ENCODE results near the gene KCNMA1. TPM values are rescaled to one million over a fixed set of nuclear protein-coding genes. Genes with fewer than 3 reads are reported as not detected.

KCNMA1 gene
- total RNA-seq, 1 experiment from 2014 or later, result 0.49 TPM

DNA sequence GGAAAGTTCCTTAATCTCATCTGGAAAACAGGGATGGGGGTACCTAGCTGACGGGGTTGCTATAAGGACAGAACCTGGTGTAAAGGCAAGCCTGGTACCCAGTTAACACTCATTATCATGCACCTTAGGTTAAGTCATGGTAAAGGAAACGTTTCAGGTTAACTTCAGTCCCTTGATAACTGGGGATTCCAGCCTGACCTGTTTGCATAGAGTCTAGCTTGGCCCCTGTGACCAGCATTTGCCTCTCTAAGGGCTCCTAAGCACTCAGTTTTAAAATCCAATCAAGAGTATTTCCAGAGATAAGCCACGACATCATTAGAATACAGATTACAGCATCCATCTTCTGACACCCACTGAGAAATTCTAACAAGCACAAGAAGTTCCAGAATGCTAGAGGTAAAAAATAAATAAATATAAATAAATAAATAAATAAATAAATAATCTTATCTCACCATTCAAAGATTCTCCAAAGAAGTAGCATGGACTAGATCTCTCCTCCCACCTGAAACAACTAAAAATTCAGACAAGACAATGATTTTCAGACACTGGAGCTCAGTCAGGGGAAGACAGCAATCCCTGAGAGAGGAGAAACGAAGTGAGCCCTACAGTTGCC is 184.6 kb downstream of the KCNMA1 start:
- no peaks in the 10 kb centered on the region for H4K20me1 ChIP-seq (ENCODE audit: insufficient read depth)
- CTCF ChIA-PET, result no interaction called here
- POLR2A ChIA-PET, result no interaction called here
- H3K9ac ChIP-seq (ENCODE audit: low read length), result no peak overlapping the region
- TF ChIP-seq POLR2AphosphoS5 (IDR thresholded peaks at IDR 0.05; ENCODE audit: low read depth, low read length) (no peak), CEBPB (IDR thresholded peaks at IDR 0.05; ENCODE audit: low read depth) (no peak), FOSL1 (IDR thresholded peaks at IDR 0.05; ENCODE audit: low read depth) (no peak), ZNF274 (IDR thresholded peaks at IDR 0.05; ENCODE audit: low read depth, low read length) (no peak), ELF1 (IDR thresholded peaks at IDR 0.05; ENCODE audit: borderline replicate concordance, low read depth) (no peak), TCF7L2 (IDR thresholded peaks at IDR 0.05; ENCODE audit: borderline replicate concordance, extremely low read depth, insufficient read depth, insufficient read length) (no peak), RAD21 (IDR thresholded peaks at IDR 0.05; ENCODE audit: low read depth) (no peak), EGR1 (IDR thresholded peaks at IDR 0.05; ENCODE audit: low read depth) (no peak), SP1 (IDR thresholded peaks at IDR 0.05; ENCODE audit: low read depth) (no peak)
- TF ChIP-seq, protein P1, sequence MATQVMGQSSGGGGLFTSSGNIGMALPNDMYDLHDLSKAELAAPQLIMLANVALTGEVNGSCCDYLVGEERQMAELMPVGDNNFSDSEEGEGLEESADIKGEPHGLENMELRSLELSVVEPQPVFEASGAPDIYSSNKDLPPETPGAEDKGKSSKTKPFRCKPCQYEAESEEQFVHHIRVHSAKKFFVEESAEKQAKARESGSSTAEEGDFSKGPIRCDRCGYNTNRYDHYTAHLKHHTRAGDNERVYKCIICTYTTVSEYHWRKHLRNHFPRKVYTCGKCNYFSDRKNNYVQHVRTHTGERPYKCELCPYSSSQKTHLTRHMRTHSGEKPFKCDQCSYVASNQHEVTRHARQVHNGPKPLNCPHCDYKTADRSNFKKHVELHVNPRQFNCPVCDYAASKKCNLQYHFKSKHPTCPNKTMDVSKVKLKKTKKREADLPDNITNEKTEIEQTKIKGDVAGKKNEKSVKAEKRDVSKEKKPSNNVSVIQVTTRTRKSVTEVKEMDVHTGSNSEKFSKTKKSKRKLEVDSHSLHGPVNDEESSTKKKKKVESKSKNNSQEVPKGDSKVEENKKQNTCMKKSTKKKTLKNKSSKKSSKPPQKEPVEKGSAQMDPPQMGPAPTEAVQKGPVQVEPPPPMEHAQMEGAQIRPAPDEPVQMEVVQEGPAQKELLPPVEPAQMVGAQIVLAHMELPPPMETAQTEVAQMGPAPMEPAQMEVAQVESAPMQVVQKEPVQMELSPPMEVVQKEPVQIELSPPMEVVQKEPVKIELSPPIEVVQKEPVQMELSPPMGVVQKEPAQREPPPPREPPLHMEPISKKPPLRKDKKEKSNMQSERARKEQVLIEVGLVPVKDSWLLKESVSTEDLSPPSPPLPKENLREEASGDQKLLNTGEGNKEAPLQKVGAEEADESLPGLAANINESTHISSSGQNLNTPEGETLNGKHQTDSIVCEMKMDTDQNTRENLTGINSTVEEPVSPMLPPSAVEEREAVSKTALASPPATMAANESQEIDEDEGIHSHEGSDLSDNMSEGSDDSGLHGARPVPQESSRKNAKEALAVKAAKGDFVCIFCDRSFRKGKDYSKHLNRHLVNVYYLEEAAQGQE (IDR thresholded peaks at IDR 0.05; ENCODE audit: low read depth), result no peak
- TF ChIP-seq, protein P2, sequence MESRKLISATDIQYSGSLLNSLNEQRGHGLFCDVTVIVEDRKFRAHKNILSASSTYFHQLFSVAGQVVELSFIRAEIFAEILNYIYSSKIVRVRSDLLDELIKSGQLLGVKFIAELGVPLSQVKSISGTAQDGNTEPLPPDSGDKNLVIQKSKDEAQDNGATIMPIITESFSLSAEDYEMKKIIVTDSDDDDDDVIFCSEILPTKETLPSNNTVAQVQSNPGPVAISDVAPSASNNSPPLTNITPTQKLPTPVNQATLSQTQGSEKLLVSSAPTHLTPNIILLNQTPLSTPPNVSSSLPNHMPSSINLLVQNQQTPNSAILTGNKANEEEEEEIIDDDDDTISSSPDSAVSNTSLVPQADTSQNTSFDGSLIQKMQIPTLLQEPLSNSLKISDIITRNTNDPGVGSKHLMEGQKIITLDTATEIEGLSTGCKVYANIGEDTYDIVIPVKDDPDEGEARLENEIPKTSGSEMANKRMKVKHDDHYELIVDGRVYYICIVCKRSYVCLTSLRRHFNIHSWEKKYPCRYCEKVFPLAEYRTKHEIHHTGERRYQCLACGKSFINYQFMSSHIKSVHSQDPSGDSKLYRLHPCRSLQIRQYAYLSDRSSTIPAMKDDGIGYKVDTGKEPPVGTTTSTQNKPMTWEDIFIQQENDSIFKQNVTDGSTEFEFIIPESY (IDR thresholded peaks at IDR 0.05; ENCODE audit: extremely low read depth, insufficient replicate concordance, low read length), result no peak
- TF ChIP-seq, protein P3, sequence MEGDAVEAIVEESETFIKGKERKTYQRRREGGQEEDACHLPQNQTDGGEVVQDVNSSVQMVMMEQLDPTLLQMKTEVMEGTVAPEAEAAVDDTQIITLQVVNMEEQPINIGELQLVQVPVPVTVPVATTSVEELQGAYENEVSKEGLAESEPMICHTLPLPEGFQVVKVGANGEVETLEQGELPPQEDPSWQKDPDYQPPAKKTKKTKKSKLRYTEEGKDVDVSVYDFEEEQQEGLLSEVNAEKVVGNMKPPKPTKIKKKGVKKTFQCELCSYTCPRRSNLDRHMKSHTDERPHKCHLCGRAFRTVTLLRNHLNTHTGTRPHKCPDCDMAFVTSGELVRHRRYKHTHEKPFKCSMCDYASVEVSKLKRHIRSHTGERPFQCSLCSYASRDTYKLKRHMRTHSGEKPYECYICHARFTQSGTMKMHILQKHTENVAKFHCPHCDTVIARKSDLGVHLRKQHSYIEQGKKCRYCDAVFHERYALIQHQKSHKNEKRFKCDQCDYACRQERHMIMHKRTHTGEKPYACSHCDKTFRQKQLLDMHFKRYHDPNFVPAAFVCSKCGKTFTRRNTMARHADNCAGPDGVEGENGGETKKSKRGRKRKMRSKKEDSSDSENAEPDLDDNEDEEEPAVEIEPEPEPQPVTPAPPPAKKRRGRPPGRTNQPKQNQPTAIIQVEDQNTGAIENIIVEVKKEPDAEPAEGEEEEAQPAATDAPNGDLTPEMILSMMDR (IDR thresholded peaks at IDR 0.05 in 2 of 3, conservative IDR thresholded peaks at IDR 0.05 in 1 of 3; ENCODE audit: borderline replicate concordance in 1 of 3, insufficient read depth in 1 of 3, low read depth in 2 of 3, low read length in 2 of 3), result no peak
- DNase-seq (ENCODE audit: low read depth, low spot score), result no peak
- RAD21 ChIA-PET (ENCODE audit: low non-redundant PET in 1 of 2, low total read pairs in 2 of 2, uncharacterized antibody in 2 of 2, unreplicated experiment in 2 of 2), result interaction anchor here in 1 of 2 experiments (0.6 kb wide), 1 partner anchor 8 kb away, joined by 5 read pairs; no protein-coding TSS in a partner anchor
- BruUV-seq (replicated peaks), result no TSS peak
- ATAC-seq, result no peak
- no peaks in the 10 kb centered on the region for H3K79me2 ChIP-seq (ENCODE audit: insufficient read depth, low read length)
- H3K27ac ChIP-seq (ENCODE audit: low read depth, low read length), result no peak overlapping the region
- H3K27me3 ChIP-seq (ENCODE audit: insufficient read depth, low read length), result peaks cover 5% of the 10 kb centered on the region; the same call in 1 of the 2 replicates
- H3K4me1 ChIP-seq (ENCODE audit: control insufficient read depth in 1 of 2, insufficient read depth in 2 of 2, low read length in 2 of 2), result no peaks in the 10 kb centered on the region
- no peaks in the 10 kb centered on the region for H3K9me2 ChIP-seq (ENCODE audit: insufficient read depth)
- H3K36me3 ChIP-seq (ENCODE audit: control insufficient read depth in 1 of 2, insufficient read depth in 2 of 2, low read length in 2 of 2), result no peaks in the 10 kb centered on the region
- intact Hi-C loops (cut with micrococcal nuclease), result no loop called here
- no peak overlapping the region for H2AFZ ChIP-seq (ENCODE audit: low read depth, low read length, poor library complexity, severe bottlenecking)
- H3K9me3 ChIP-seq (ENCODE audit: control insufficient read depth in 1 of 2, insufficient read depth in 1 of 2, low read depth in 1 of 2, low read length in 2 of 2), result no peaks in the 10 kb centered on the region
- H3K4me2 ChIP-seq (ENCODE audit: low read length), result no peak overlapping the region
- H3K4me3 ChIP-seq (replicated peaks in 1 of 2; ENCODE audit: low read depth in 1 of 2, low read length in 2 of 2), result no peak overlapping the region

Measured in HCT116 (cell line).